IPS DF 4.7 (cell line): ENCODE data around the gene HECTD1.
"Not testable (repeated sequence)": the region's sequence is repeated elsewhere in the genome, so short reads cannot be mapped to it uniquely, and the experiment has no call there.

Experiments used
- DNase-seq: peaks from one replicate; pipeline ENCODE4 v3.0.0-alpha.2; 2013; ENCODE audit warnings: low spot score; ENCODE audit errors: extremely low read depth

Gene HECTD1

GRCh38 chr14:31207755-31208545, at the start of gene HECTD1:
Gene HECTD1, minus strand, starts transcription at chr14:31207793. Its CDS starts 1,857 bp downstream, at chr14:31205936.
- DNase-seq, result no peak

GRCh38 chr14:31257244-31257553, 49.6 kb upstream of the HECTD1 start:
- DNase-seq, result no peak

DNA sequence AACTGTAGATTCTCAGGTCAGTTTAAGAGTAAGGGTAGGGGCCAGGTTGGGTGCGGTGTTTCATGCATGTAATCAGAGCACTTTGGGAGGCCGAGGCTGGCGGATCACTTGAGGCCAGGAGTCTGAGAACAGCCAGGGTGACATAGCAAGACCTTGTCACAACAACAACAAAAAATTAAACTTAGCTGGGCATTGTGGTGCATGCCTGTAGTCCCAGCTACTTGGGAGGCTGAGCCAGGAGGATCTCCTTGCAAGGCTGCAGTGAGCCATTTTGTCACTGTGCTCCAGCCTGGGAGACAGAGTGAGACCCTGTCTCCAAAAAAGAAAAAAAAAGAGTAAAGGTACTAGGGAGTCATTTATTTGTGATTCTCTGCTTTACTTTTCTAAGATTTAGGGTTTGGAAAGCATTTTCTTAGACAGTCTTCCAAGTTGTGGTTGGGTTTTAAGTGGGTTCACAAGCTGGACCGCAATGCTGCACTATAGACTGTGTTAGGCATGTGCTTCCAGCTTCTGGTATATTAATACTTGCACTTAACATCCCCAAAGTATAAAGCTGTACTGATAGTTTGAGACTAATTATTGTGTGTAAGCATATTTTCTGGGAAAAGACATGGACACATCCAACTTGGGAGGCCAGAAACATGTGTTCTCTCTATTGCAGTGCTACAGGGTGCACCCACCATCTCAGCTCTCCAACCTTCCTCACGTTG, 49.1 kb upstream of the HECTD1 start:
- DNase-seq, result no peak

DNA sequence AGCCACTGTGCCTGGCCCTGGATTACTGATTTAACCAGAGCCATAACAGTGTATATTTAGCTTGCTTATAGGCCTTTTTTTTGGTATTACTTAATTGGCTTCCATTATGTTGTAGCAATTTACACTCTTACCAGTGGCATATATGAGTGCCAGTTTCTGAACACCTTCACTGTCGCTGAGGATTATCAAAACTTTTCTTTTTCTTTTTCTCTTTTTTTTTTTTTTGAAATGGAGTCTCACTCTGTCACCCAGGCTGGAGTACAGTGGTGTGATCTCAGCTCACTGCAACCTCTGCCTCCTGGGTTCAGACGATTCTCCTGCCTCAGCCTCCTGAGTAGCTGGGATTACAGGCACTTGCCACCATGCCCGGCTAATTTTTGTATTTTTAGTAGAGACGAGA, 48.3 kb upstream of the HECTD1 start:
- DNase-seq, result not testable (repeated sequence)

DNA sequence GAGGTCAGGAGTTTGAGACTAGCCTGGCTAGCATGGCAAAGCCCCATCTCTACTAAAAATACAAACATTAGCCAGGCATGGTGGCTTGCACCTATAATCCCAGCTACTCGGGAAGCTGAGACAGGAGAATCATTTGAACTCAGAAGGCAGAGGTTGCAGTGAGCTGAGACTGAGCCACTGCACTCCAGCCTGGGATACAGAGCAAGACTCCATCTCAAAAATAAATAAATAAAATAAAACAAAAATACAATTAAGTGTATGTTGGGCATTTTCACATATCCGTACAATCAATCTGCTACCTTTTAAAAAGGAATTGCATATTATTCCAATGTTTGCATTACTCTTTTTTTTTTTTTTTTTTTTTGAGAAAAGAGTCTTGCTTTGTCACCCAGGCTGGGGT, 47.7 kb upstream of the HECTD1 start:
- no peak for DNase-seq

GRCh38 chr14:31253746-31254471, 46.3 kb upstream of the HECTD1 start:
- no peak for DNase-seq

DNA sequence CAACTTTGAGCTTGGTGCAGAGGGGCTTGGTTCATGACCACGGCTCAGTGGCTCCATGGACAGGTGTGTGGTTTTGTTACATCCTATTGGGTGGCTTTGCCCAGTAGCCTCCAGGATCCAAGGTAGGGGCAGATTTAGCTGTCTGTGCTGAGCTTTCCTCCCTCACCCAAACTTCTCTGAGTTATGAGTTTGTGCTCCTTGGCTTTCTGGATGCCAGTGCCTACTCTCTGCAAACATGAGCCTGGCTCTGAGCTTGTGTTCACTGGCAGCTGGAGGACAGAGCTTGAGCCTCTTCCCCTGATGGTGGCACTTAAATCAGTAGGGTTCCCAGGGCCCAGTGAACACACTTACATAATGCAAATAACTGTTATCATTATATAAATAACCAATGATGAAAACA, 45.3 kb upstream of the HECTD1 start:
- no peak for DNase-seq

DNA sequence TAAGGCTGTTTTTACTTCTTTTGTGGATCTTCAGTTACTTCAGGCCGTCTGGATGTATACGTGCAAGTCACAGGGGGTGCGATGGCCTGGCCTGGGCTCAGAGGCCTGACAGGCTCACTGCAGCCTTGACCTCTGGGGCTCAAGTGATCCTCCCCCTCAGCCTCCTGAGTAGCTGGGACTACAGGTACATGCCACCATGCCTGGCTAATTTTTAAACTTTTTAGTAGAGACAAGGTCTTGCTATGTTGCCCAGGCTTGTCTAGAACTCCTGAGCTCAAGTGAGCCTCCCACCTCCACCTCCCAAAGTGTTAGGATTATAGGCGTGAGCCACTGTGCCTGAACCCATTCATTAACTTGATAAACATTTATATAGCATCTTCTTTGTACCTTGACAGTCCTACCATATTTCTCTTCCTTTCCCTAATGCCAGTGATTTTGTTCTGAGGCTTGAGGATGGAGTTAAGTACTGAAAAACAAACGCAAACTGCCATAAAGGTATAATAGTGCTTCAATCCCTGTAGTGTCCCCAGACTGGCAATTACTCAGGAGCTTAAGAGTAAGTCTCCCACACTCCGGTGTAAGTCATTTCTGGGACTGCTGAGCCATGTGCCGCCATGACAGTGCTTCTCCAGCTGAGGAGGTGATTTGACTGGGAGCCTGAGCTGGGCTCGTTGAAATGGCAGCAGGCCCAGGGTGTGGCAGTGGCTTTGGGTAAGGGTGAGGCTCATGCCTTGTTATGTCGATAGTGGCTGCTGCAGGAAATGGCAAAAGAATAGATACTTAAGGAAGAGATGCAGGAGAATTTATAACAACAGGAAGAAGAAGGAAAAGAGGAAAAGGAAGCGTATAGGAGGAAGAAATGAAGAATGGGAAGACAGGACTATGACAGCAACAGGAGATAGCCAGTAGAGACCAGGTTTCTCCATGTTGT, 43.7 kb upstream of the HECTD1 start:
- DNase-seq, result no peak

GRCh38 chr14:31244626-31245025, 37.0 kb upstream of the HECTD1 start:
- DNase-seq, result no peak

DNA sequence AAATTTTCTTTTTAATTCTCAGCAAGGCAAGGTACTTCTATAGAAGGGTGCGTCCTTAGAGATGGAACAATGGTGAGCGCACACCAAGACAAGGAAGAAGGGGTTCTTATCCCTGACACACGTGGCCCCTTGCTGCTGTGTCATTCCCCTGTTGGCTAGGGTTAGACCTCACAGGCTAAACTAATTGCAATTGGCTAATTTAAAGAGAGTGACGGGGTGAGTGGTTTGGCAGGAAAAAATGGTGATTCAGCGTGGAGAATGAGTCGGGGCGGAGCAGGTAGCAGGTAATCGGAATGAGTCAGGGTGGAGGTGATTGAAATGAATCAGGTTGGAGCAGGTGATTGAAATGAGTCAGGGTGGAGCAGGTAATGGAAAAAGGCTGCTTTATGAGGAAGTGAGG, 36.3 kb upstream of the HECTD1 start:
- no peak for DNase-seq

DNA sequence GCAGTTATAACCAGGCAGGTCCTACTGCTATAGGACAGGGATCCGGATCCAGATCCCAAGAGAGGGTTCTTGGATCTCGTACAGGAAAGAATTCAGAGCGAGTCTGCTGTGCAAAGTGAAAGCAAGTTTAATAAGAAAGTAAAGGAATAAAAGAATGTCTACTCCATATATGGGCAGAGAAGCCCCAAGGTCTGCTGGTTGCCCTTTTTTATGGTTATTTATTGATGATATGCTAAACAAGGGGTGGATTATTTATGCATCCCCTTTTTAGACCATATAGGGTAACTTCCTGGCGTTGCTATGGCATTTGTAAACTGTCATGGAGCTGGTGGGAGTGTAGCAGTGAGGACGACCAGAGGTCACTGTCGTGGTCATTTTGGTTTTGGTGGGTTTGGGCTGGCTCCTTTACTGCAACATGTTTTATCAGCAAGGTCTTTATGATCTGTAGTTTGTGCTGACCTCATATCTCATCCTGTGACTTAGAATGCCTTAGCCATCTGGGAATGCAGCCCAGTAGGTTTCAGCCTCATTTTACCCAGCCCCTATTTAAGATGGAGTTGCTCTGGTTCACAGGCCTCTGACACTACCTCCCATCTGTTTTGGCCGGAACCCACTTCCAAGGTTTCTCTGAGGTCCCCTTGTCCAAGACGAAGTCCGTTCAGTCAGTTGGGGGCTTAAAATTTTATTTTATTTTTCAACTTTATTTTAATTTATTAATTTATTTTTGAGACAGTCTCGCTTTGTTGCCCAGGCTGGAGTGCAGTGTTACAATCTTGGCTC, 34.8 kb upstream of the HECTD1 start:
- not testable (repeated sequence) for DNase-seq

- DNase-seq, result no peak
Observed at GRCh38 chr14:31241450-31242114, 34.0 kb upstream of the HECTD1 start.

GRCh38 chr14:31239741-31240140, 32.1 kb upstream of the HECTD1 start:
- DNase-seq, result no peak

- DNase-seq, result no peak
Observed at GRCh38 chr14:31235462-31235861, 27.9 kb upstream of the HECTD1 start.

DNA sequence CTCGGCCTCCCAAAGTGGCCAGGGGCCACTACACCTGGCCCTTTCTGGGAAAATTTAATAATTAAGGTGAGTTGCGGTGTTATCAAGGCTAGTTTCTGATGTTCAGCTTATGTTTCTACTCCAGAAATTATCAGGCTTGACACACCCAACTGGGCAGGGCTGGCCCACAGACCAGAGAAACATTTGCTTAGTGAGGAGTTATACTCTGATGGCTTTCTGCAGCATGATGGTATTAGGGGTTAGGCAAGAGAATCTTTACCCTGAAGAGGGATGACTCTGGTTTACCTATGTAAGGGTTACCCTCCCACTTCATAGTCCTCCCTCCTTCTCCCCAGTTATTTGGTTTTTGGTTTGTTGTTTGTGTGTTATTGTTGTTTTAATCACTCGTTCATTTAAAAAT, 24.5 kb upstream of the HECTD1 start:
- DNase-seq, result no peak

DNA sequence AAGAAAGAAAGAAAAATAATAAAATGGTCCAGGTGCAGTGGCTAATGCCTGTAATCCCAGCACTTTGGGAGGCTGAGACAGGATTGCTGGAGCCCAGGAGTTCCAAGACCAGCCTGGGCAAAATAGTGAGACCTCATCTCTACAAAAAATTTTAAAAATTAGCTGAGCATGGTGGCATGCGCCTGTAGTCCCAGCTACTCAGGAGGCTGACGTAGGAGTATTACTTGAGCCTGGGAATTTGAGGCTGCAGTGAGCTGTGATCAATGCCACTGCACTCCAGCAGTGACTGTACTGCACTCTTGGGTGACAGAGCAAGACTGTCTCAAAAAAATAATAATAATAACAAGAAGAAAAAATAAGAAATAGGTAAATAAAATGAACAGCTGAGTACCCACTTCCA, 23.7 kb upstream of the HECTD1 start:
- not testable (repeated sequence) for DNase-seq

GRCh38 chr14:31230573-31230958, 23.0 kb upstream of the HECTD1 start:
- DNase-seq, result no peak

- DNase-seq, result no peak
Observed at GRCh38 chr14:31229638-31230572, 22.3 kb upstream of the HECTD1 start.

- no peak for DNase-seq
Observed at GRCh38 chr14:31229009-31229408, 21.4 kb upstream of the HECTD1 start.
